ENCODE results near the gene CXXC4.
A peak's percentile ranks its signal among the peaks of the same experiment; 100 is the strongest.

Gene CXXC4

DNA sequence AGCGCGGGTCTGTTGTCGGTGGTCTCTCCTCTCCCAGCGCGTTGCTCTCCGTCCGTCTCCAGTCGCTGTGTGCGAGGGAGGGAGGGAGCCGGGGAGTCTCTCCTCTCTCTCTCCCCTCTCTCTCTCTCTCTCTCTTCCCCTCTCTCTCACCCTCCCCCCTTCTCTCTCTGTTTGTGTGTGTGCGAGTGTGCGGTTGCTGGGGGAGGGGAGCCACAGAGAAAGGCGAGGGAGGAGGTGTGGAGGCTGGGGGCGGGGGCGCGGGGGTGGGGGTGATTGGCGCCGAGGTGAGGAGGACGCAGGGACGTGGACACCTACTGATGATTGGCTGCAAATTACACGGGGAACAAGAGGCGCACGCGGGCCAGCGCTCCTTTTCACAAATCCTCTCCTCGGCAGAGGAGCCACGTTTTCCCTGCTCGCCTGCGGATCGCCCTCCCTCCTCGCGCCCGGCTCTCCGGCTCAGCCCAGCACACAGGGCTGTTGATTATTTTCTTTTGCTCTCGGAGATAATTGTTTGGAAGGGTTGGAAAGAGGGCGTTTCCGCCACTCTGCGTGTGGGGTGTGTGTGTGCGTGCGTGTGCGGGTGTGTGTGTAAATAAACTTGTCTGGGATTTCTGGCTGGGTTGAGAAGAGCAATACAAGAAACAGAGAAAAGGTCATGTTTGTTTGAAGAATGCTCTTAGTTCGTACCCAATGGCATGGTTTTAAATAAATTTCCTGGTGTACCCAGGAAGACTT is at the start of gene CXXC4:
TSS of gene CXXC4 (minus strand) at position 73 of the 738 bp plus-strand sequence. CDS start 3,092 bp downstream, outside the sequence.
- peak within 1 kb of the TSS; percentile 53 for H3K4me3 ChIP-seq (ENCODE audit: low read depth, low read length)
- TF ChIP-seq, protein P1, sequence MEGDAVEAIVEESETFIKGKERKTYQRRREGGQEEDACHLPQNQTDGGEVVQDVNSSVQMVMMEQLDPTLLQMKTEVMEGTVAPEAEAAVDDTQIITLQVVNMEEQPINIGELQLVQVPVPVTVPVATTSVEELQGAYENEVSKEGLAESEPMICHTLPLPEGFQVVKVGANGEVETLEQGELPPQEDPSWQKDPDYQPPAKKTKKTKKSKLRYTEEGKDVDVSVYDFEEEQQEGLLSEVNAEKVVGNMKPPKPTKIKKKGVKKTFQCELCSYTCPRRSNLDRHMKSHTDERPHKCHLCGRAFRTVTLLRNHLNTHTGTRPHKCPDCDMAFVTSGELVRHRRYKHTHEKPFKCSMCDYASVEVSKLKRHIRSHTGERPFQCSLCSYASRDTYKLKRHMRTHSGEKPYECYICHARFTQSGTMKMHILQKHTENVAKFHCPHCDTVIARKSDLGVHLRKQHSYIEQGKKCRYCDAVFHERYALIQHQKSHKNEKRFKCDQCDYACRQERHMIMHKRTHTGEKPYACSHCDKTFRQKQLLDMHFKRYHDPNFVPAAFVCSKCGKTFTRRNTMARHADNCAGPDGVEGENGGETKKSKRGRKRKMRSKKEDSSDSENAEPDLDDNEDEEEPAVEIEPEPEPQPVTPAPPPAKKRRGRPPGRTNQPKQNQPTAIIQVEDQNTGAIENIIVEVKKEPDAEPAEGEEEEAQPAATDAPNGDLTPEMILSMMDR (IDR thresholded peaks at IDR 0.05; ENCODE audit: low read depth, low read length): no peak

DNA sequence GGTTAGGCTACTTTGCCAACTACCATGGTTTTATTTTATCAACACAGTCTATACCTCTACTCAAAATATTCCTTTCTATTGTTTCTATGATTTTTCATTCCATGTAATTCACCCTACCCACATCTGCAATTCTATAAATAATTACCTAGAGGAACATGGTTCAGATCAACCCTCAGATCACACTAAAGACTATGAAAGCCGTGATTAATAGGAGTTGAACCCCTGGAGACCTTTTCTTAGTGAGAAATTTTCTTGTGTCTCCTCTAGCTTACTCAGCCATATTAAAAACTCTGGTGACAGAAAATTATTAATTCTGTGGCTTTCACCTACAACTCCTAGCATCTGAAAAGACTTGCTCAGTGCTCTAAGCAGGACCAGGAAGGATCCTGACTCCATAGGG is 38.5 kb upstream of the CXXC4 start:
- H3K4me3 ChIP-seq (ENCODE audit: low read depth, low read length): no peak overlapping the region
- TF ChIP-seq, protein P1 (IDR thresholded peaks at IDR 0.05; ENCODE audit: low read depth, low read length): no peak

DNA sequence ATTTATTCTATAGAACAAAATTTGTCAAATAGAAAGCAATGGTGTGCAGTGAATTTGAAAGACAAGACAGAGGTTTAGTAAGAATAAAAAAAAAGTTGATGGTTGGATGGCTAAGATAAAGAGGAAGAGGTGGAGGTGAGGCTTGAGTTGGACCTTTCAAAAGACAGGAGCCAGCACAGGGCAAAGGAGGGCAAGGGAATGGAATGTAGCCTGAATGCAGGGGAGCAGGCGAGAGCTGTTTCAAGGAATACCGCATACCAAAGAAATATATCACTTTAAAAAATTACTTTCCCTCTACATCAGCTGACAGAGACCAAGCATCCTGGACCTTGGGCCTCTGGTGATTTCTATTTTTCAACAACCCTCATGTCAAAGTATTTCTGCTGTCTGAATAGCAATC is 38.0 kb upstream of the CXXC4 start:
- TF ChIP-seq, protein P1 (IDR thresholded peaks at IDR 0.05; ENCODE audit: low read depth, low read length): no peak
- no peak overlapping the region for H3K4me3 ChIP-seq (ENCODE audit: low read depth, low read length)

DNA sequence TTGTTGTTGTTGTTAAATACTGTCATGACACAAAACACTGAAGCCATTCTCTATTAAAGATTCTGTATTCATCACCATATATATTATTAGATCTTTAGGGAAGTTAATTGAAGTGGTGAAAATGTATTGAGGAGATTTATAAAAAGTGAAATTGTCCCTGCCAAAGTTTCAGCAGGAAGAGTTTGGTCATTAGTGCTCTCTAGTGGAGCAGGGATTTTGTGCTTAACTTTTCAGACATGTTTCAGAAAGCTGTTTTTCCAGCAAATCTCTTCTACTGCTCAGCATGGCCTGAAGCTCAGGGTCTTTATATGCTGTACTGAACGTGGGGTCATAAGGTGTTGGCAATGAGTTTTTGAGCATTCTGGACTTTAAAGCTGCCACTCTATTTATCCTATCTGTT is 36.7 kb upstream of the CXXC4 start:
- TF ChIP-seq, protein P1 (IDR thresholded peaks at IDR 0.05; ENCODE audit: low read depth, low read length): no peak
- H3K4me3 ChIP-seq (ENCODE audit: low read depth, low read length): no peak overlapping the region

DNA sequence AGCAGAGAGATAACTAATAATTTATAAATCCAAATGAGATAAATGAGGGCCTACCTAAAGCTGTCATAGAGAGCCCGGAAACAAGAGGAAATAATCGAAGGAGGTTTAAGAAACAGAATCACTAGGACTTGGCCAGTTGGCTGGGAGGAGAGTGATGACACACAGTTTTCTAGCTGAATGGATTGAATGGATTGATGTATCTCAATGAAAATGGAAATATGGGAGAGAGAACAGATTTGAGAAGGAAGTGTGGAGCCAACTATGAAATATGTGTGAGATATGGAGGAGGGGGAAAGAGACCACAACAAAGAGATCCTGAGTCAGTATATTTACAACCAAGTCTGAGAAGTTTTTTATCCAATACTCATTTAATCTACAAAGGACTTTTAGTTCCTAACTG is 35.7 kb upstream of the CXXC4 start:
- no peak overlapping the region for H3K4me3 ChIP-seq (ENCODE audit: low read depth, low read length)
- TF ChIP-seq, protein P1 (IDR thresholded peaks at IDR 0.05; ENCODE audit: low read depth, low read length): no peak

DNA sequence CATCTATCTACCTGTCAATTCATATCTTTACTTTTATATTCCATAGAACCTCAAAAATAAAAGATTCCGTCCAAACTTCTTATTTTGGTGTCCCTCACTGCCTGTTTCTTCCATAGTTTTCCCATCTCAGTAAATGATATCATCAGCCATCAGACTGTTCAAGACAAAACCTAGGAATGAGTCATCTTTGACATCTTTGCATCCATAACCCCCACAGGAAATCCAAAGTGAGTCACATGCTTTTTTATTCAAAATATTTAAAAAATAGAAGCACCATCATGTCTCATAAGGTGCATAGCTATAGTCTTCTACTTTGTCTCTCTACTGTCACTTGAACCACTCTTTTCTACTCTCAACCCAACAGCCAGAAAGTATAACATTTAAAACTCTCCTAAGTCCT is 29.9 kb upstream of the CXXC4 start:
- no peak overlapping the region for H3K4me3 ChIP-seq (ENCODE audit: low read depth, low read length)
- TF ChIP-seq, protein P1 (IDR thresholded peaks at IDR 0.05; ENCODE audit: low read depth, low read length): no peak

DNA sequence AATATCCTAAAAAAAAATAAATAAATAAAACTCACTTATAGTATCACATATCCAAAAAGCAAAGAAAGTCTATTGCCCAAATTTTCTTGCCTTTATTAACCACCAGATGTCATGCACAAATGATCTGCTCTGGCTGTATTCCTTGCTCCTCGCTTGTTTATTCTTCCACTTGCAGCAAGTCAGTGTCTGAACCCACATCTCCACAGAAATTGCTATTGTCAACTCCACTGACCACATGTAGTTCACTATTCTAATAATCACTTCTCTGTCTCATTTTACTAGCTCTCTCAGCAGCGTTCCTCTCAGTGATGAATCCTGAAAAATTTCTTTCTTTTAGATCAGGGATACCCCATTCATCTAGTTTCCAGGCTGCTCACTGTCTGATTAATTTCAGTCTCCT is 29.3 kb upstream of the CXXC4 start:
- TF ChIP-seq, protein P1 (IDR thresholded peaks at IDR 0.05; ENCODE audit: low read depth, low read length): no peak
- H3K4me3 ChIP-seq (ENCODE audit: low read depth, low read length): no peak overlapping the region
